CD4-positive, alpha-beta T cell (primary cell): ENCODE data around the gene RCL1. TPM values are rescaled to one million over a fixed set of nuclear protein-coding genes. Genes with fewer than 3 reads are reported as not detected.

Experiments used
- ATAC-seq: fragments of 200-7000 bp; cut with Tn5 transposase; one replicate; pipeline ENCODE4 v1.10.0; 2022; ENCODE audit warnings: mild to moderate bottlenecking; ENCODE audit not compliant: poor library complexity
- CTCF ChIA-PET: fragments of 350-600 bp; sonication (Branson Sonifier 250); formaldehyde crosslinking; loops from one replicate; lab custom pipeline; 2021; ENCODE audit warnings: antibody characterized with exemption, inconsistent platforms; lab: Charles Lee
- POLR2A ChIA-PET: fragments of 350-600 bp; sonication (Branson Sonifier 250); formaldehyde crosslinking; loops from one replicate; lab custom pipeline; 2021; ENCODE audit warnings: antibody characterized with exemption, inconsistent platforms; lab: Charles Lee
- DNase-seq, 14 experiments: peaks; one replicate each; pipeline ENCODE4 v3.0.0-alpha.2; 2013 to 2020; ENCODE audit warnings: mixed read lengths in 2 of 14
- H3K27ac ChIP-seq, 2 donors: one replicate each; pipeline versions ENCODE4 v1.5.1 to v1.7.0; 2013; ENCODE audit warnings: low read length in 2 of 2, low read depth in 1 of 2, mild to moderate bottlenecking in 1 of 2
- H3K27me3 ChIP-seq, 2 experiments: 1 replicate in 1 of 2; 2 replicates in 1 of 2; pipeline versions ENCODE4 v1.6.1 to v1.7.0; 2013; ENCODE audit warnings: low read length in 2 of 2, control low read depth in 1 of 2, mild to moderate bottlenecking in 1 of 2, moderate library complexity in 1 of 2; ENCODE audit not compliant: insufficient read depth in 2 of 2, control insufficient read depth in 1 of 2
- H3K36me3 ChIP-seq: one replicate; pipeline ENCODE4 v1.6.1; 2013; ENCODE audit warnings: low read length, control low read depth; ENCODE audit not compliant: insufficient read depth
- H3K4me1 ChIP-seq: one replicate; pipeline ENCODE4 v1.6.1; 2013; ENCODE audit warnings: low read length, control low read depth; ENCODE audit not compliant: insufficient read depth
- H3K4me3 ChIP-seq: one replicate; pipeline ENCODE4 v1.5.1; 2013; ENCODE audit warnings: mild to moderate bottlenecking, low read length, moderate library complexity
- H3K9me3 ChIP-seq, 2 experiments: 1 replicate in 1 of 2; 2 replicates in 1 of 2; pipeline versions ENCODE4 v1.6.1 to v1.7.0; 2013; ENCODE audit warnings: low read length in 2 of 2, mild to moderate bottlenecking in 2 of 2, control low read depth in 1 of 2, moderate library complexity in 1 of 2; ENCODE audit not compliant: control insufficient read depth in 1 of 2, insufficient read depth in 1 of 2
- H3K27ac Mint-ChIP-seq: one replicate; pipeline ENCODE4 v1.8.0; 2020; ENCODE audit warnings: mixed read lengths
- H3K27me3 Mint-ChIP-seq: one replicate; pipeline ENCODE4 v1.8.0; 2021; ENCODE audit warnings: mixed read lengths
- H3K36me3 Mint-ChIP-seq: one replicate; pipeline ENCODE4 v1.8.0; 2021; ENCODE audit warnings: low read depth, mixed read lengths
- H3K4me1 Mint-ChIP-seq: one replicate; pipeline ENCODE4 v1.8.0; 2021; ENCODE audit warnings: low read depth, mixed read lengths
- H3K4me3 Mint-ChIP-seq: one replicate; pipeline ENCODE4 v1.8.0; 2020; ENCODE audit warnings: mild to moderate bottlenecking, mixed read lengths
- H3K9me3 Mint-ChIP-seq: one replicate; pipeline ENCODE4 v1.8.0; 2020; ENCODE audit warnings: mixed read lengths
- CTCF ChIP-seq: fragments of 200-600 bp; IDR thresholded peaks from one replicate; pipeline ENCODE4 v1.8.0; 2022; ENCODE audit warnings: antibody characterized with exemption, mild to moderate bottlenecking
- intact Hi-C, 2 experiments: fragments of 100-400 bp; cut with DNase I in 1 of 2; cut with micrococcal nuclease in 1 of 2; formaldehyde crosslinking; loops; one replicate each; pipeline versions ENCODE4 v1.15.1 to v1.9.0; 2023 to 2025; cut with DNase I, micrococcal nuclease
- total RNA-seq, 174 experiments: library from RNA in 2 of 174; stranded (reverse) in 2 of 174; gene quantifications; one replicate each; pipeline ENCODE4 v1.2.3 and lab custom pipeline; 2021 to 2026

Gene RCL1
- total RNA-seq, 2 experiments from 2014 or later: 33.8 to 35.5 TPM

GRCh38 chr9:4755026-4755609 is 37.6 kb upstream of the RCL1 start:
- POLR2A ChIA-PET: no interaction called here
- no peaks in the 10 kb centered on the region for H3K27me3 Mint-ChIP-seq

GRCh38 chr9:4756420-4756819 is 36.3 kb upstream of the RCL1 start:
- ChIA-PET POLR2A (interaction anchor here (0.6 kb wide), 1 partner anchor 145 kb away, joined by 4 read pairs; no protein-coding TSS in a partner anchor), CTCF (no interaction called here)
- H3K9me3 Mint-ChIP-seq: no peaks in the 10 kb centered on the region
- DNase-seq (no peak), ATAC-seq (no peak)
- no peak overlapping the region for H3K27ac ChIP-seq
- intact Hi-C loops: no loop called here
- no peaks in the 10 kb centered on the region for H3K27me3 ChIP-seq
- H3K36me3 Mint-ChIP-seq: no peaks in the 10 kb centered on the region
- no peak overlapping the region for H3K4me3 Mint-ChIP-seq
- H3K4me3 ChIP-seq: no peak overlapping the region
- no peaks in the 10 kb centered on the region for H3K9me3 ChIP-seq
- no peak for TF ChIP-seq CTCF
- peaks cover 4% of the 10 kb centered on the region for H3K4me1 Mint-ChIP-seq
- H3K27ac Mint-ChIP-seq: no peak overlapping the region
- H3K27me3 Mint-ChIP-seq: no peaks in the 10 kb centered on the region
- no peaks in the 10 kb centered on the region for H3K36me3 ChIP-seq
- peaks cover 9% of the 10 kb centered on the region for H3K4me1 ChIP-seq

More at GRCh38 chr9:4755026-4755609, 37.6 kb upstream of the RCL1 start:
- no peaks in the 10 kb centered on the region for H3K9me3 Mint-ChIP-seq
- no peak for TF ChIP-seq CTCF
- no peaks in the 10 kb centered on the region for H3K36me3 Mint-ChIP-seq
- Histone ChIP-seq H3K36me3 (no peaks in the 10 kb centered on the region), H3K4me3 (no peak overlapping the region), H3K27me3 (no peaks in the 10 kb centered on the region), H3K9me3 (no peaks in the 10 kb centered on the region), H3K27ac (no peak overlapping the region), H3K4me1 (peaks cover 9% of the 10 kb centered on the region)
- no peak overlapping the region for H3K27ac Mint-ChIP-seq
- intact Hi-C loops: no loop called here
- no peak overlapping the region for H3K4me3 Mint-ChIP-seq
- ATAC-seq: no peak
- CTCF ChIA-PET: interaction anchor here (0.6 kb wide), 1 partner anchor 62 kb away, joined by 4 read pairs; no protein-coding TSS in a partner anchor
- no peak for DNase-seq
- peaks cover 4% of the 10 kb centered on the region for H3K4me1 Mint-ChIP-seq

- intact Hi-C loops: loop anchor here in 1 of 2 experiments (2.0 to 5.0 kb wide), 4 partner anchors 37 to 682 kb away; partner anchors contain the start of gene INSL6
- no peaks in the 10 kb centered on the region for H3K9me3 Mint-ChIP-seq
- no peaks in the 10 kb centered on the region for H3K36me3 Mint-ChIP-seq
- Histone ChIP-seq H3K4me3 (no peak overlapping the region), H3K36me3 (no peaks in the 10 kb centered on the region), H3K9me3 (no peaks in the 10 kb centered on the region), H3K27me3 (no peaks in the 10 kb centered on the region), H3K27ac (no peak overlapping the region), H3K4me1 (peaks cover 20% of the 10 kb centered on the region)
- no peaks in the 10 kb centered on the region for H3K27me3 Mint-ChIP-seq
- ATAC-seq (no peak), DNase-seq (peak in 3 of 14 experiments; percentile 8 to 29 (median 28))
- CTCF ChIA-PET: interaction anchor here (0.7 to 2.4 kb wide), 16 partner anchors 10 to 1043 kb away, joined by 3 to 12 read pairs (median 4); partner anchors contain the start of gene RCL1
- H3K4me1 Mint-ChIP-seq: peaks cover 11% of the 10 kb centered on the region
- TF ChIP-seq CTCF: no peak
- POLR2A ChIA-PET: interaction anchor here (0.7 to 1.4 kb wide), 2 partner anchors 20 to 32 kb away, joined by 4 to 6 read pairs; no protein-coding TSS in a partner anchor
- H3K4me3 Mint-ChIP-seq: no peak overlapping the region
- H3K27ac Mint-ChIP-seq: no peak overlapping the region
Measured at GRCh38 chr9:4760122-4760521, 32.6 kb upstream of the RCL1 start.
